ENCODE data around the gene IL6ST.
"Not testable (repeated sequence)": the region's sequence is repeated elsewhere in the genome, so short reads cannot be mapped to it uniquely, and the experiment has no call there.

The IL6ST gene

GRCh38 chr5:56003679-56004078, 8.9 kb upstream of the IL6ST start:
- DNase-seq, result no peak

- no peak for DNase-seq
Observed at GRCh38 chr5:56003179-56003578, 8.4 kb upstream of the IL6ST start.

- DNase-seq, result no peak
Observed at GRCh38 chr5:56002303-56002702, 7.5 kb upstream of the IL6ST start.

GRCh38 chr5:56000221-56000620, 5.5 kb upstream of the IL6ST start:
- not testable (repeated sequence) for DNase-seq

- DNase-seq, result no peak
Observed at GRCh38 chr5:55998966-55999365, 4.2 kb upstream of the IL6ST start.

GRCh38 chr5:55997742-55998351, 3.1 kb upstream of the IL6ST start:
- DNase-seq, result no peak

GRCh38 chr5:55994998-55995914, 493 bp upstream of the IL6ST start:
- peak; percentile 89 for DNase-seq

GRCh38 chr5:55993731-55994494, 850 bp downstream of the IL6ST start:
- DNase-seq, result no peak

- no peak for DNase-seq
Observed at GRCh38 chr5:55993013-55993412, 1.8 kb downstream of the IL6ST start.

- no peak for DNase-seq
Observed at GRCh38 chr5:55991768-55992486, 2.8 kb downstream of the IL6ST start.

- DNase-seq, result not testable (repeated sequence)
Observed at GRCh38 chr5:55990895-55991294, 3.9 kb downstream of the IL6ST start.

- no peak for DNase-seq
Observed at GRCh38 chr5:55989860-55990259, 4.9 kb downstream of the IL6ST start.

- DNase-seq, result no peak
Observed at GRCh38 chr5:55988979-55989638, 5.7 kb downstream of the IL6ST start.

GRCh38 chr5:55988428-55988827, 6.3 kb downstream of the IL6ST start:
- not testable (repeated sequence) for DNase-seq

GRCh38 chr5:55986931-55987330, 7.8 kb downstream of the IL6ST start:
- DNase-seq, result no peak

GRCh38 chr5:55985181-55985580, 9.6 kb downstream of the IL6ST start:
- DNase-seq, result no peak

GRCh38 chr5:55983986-55984385, 10.8 kb downstream of the IL6ST start:
- no peak for DNase-seq

GRCh38 chr5:55982957-55983381, 11.8 kb downstream of the IL6ST start:
- DNase-seq, result no peak

GRCh38 chr5:55973296-55973695, 21.5 kb downstream of the IL6ST start:
- DNase-seq, result no peak

GRCh38 chr5:55969956-55970355, 24.8 kb downstream of the IL6ST start:
- no peak for DNase-seq

GRCh38 chr5:55966284-55966683, 28.5 kb downstream of the IL6ST start:
- DNase-seq, result no peak

GRCh38 chr5:55965525-55965924, 29.2 kb downstream of the IL6ST start:
- DNase-seq, result no peak

All from NCI-H1105 treated with DMSO at 0.1 percent for 48 hours (cell line).